Measurements from ENCODE around the gene NUP42. TPM values are rescaled to one million over a fixed set of nuclear protein-coding genes. Genes with fewer than 3 reads are reported as not detected.

Gene NUP42
- total RNA-seq, 2 donors from 2014 or later = 20.7 to 20.8 TPM

DNA sequence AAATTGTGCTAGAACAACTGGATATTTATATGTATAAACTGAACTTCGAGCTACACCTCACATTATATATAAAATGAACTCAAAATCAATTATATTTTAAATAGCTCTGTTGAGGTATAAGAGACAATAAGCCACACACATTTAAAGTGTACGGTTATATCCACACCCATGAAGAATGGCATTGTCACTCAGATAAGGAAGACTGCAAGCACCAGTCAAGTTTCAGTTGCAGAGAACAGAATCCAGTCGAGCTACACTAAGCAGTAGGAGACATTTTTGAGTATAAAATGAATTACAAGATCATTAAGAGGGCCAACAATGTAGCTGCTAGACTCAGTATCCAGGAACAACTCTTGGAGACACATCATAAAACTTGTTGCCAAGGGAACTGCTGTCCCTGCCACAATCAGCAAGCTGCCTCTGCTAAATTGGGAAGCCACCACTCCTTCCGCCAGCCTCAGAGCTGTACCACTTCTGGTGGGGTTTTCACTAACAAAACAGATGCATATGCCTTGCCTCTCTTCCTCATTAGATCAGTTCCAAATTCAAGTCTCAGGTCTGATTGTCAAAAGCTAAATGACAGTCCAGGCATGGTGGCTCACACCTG lies 45.1 kb downstream of the NUP42 start:
- intact Hi-C loops (cut with DNase I) = no loop called here
- DNase-seq (ENCODE audit: low spot score) = no peak

DNA sequence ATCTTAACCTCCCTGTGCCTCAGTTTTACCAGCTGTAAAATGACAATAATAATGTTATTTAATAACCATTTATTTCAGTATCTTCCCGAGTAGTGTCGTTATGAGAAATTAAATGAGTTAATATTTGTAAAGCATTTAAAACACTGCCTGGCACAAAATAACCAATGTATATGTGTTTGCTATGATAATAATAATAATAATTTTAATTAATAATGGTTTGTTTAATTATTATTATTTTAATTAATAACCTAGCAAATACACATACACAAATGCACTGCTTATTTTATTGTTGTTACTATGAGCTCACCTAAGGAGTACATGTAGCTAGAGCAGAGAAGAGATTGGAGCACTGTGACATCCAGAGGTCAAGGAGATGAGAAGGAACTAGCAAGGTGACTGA lies 46.6 kb downstream of the NUP42 start:
- no peak for DNase-seq (ENCODE audit: low spot score)
- intact Hi-C loops (cut with DNase I) = no loop called here

DNA sequence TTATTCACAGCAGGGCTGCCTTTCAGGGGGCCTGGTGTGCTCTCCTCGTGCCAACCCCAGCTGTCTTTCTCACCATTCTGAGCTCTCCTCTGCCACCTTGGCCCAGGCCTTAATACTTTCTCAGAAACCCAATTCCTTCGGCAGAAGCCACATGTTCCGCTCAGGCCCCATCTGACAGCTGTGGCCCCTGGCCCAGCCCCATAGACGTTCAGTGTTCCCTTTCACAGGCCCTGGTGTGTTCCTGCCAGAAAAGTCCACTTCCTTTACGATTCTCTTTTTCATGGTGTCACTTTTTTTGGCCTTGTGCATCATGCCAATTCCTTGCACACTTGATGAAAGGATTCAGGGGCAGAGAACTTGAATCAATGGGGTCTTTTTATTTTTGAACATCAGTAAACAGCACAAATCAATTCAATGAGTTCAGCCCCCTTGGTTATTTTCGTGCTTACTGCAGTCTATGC lies 48.8 kb downstream of the NUP42 start:
- DNase-seq (ENCODE audit: low spot score) = no peak
- intact Hi-C loops (cut with DNase I) = no loop called here

DNA sequence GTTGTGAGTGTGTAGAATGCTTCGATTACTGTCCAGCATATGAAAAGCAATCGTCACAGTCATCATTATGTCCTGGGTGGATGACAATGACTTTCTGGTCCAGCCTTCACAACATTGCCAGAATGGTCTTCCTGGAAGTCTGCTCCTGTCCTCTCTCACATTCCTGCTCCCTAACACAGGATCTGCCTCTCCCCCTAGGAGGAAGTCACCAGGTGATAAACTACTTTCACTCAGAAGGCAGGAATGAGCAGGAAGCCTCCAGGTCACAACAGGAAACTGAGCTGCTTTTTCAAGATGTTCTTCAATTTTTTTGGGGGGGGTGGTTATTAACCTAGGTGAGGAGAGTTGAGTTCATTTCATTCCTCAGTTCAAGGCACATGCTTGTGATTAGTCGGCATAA lies 51.1 kb downstream of the NUP42 start:
- no peak for DNase-seq (ENCODE audit: low spot score)
- intact Hi-C loops (cut with DNase I) = no loop called here

DNA sequence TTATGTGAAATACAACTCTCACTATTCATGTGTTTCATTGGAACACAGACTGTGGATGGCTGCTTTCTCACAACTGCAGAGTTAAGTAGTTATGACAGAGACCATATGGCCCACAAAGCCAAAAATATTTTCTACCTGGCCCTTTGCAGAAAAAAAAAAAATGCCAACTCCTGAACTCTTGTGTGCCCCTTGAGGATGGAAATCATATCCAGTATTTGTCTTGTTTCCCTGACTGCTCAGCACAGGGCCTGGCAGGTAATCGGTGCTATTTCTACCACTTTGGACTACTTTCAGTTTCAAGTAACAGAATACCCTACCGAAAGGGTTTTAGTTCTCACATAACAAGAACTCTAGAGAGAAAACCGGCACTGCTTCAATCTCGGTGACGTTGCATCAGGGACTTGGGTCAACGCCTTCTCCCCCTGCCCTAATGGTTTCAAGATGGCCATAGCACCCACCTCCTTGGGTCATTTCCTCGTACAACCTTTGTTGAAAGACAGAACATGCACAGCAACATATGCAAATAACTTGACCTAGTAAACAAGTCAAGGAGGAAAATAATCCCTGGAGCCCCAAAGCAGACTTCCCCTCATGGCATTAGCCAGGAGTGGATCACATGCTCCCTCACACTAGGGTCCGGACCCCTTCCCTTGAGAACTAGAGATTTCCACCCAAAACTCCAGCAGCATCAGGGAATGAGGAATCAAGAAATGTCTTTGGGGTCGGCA lies 52.9 kb downstream of the NUP42 start:
- DNase-seq (ENCODE audit: low spot score) = no peak
- intact Hi-C loops (cut with DNase I) = no loop called here

DNA sequence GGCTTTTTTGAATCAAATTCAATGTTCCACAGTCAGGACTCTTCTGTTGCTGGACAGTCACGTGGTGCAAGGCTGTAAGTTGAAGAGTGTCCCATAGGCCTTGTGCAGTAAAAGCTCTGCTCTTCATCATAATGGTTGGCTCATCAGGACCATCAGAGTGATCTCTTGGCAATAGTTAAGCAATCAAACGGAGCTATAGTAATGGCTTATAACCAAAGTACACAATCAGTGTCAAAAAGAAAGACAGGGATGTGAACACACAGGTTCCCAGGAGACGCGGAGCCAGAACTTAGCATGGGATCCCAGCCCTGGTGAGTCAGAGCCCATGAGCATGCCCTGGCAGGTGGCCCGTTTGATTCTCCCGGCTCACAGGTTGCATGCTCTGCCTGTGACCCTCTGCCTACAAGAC lies 54.0 kb downstream of the NUP42 start:
- DNase-seq (ENCODE audit: low spot score) = no peak
- intact Hi-C loops (cut with DNase I) = no loop called here

DNA sequence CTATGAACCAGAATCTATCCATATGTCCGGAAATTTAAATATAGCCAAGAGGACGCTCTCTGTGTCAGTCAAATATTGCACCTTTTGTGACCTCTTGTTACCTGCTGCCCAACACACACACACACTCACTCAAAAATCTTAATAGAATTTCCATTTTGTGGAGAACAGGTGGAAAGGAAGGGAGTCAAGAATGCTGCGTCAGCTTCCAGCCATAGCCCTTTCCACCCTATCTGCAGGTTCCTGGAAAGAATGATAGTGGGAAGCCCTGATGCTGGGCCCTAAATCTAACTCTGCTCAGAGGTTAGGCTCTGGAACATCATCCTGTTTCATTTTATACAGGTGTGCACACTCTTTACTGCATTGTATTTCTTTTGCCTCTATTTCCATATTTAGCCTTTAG lies 55.2 kb downstream of the NUP42 start:
- intact Hi-C loops (cut with DNase I) = no loop called here
- no peak for DNase-seq (ENCODE audit: low spot score)

DNA sequence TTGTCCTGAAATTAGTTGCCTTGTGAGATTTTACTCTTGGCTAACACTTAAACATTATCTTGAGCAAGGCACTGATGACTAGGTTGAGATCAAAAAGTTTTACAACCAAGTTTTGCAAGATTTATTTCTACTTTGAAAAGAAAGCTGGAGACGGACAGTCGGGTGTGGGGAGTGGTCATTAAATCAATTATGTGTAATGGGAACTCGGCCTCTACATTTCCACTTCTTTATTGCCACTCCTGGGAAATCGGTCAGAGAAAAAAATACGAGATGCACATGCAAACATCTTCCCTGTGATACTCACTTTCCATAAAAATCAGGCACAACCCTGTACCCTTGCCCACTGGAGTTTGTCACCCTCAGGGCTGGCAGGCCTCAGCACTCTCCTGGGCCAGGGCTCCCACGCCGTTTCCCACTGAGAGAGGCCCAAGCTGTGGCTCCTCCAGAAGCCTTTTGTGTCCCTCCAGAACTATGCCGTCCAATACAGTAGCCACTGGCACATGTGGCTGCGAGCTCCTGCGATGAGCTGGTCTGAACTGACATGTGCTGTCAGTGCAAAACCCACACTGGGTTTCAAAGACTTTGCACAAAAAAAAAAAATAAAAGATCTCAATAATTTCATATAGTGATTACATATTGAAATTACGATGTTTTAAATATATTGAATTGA lies 57.3 kb downstream of the NUP42 start:
- DNase-seq (ENCODE audit: low spot score) = no peak

DNA sequence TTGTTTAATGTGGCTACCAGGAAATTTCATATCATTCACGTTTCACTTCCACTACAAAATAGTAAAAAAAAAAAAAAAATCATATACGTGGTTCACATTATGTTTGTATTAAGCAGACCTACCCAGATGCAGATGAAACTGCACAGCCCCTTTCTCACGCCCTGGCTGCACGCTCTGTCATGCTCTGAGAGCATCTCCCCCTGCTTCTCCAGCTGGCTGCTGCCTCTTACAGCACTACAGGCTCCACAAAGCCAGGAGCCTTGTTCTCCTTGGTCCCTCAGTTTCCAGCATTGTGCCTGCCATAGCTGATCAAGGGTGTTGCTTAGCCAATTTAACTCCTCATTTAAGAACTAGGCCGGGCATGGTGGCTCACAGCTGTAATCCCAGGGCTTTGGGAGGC lies 57.9 kb downstream of the NUP42 start:
- intact Hi-C loops (cut with DNase I) = loop anchor here in 1 of 2 donors (5.0 kb wide), 1 partner anchor 1742 kb away; no protein-coding TSS in a partner anchor
- no peak for DNase-seq (ENCODE audit: low spot score)

More for the DNA sequence above, 57.3 kb downstream of the NUP42 start:
- intact Hi-C loops (cut with DNase I) = no loop called here

DNA sequence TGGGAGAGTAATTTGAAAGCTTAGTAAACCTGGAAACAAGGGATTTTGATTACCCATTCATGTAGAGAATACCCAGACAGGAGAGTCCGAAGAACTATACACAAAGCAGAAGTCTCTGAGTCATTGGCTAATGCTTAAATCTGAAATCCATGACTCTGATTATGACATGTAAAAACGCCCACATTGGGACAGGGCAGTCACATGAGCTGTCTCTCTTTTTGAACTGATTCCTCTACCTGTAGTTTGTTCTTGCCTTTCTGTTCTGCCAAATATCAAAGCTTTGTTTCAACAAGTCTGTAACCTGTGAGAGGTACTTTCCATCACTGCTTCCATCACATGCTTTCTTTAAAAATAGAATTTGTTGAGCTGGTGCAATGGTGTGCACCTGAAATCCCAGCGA lies 60.5 kb downstream of the NUP42 start:
- DNase-seq (ENCODE audit: low spot score) = no peak
- intact Hi-C loops (cut with DNase I) = loop anchor here in 1 of 2 donors (5.0 kb wide), 1 partner anchor 1745 kb away; no protein-coding TSS in a partner anchor

DNA sequence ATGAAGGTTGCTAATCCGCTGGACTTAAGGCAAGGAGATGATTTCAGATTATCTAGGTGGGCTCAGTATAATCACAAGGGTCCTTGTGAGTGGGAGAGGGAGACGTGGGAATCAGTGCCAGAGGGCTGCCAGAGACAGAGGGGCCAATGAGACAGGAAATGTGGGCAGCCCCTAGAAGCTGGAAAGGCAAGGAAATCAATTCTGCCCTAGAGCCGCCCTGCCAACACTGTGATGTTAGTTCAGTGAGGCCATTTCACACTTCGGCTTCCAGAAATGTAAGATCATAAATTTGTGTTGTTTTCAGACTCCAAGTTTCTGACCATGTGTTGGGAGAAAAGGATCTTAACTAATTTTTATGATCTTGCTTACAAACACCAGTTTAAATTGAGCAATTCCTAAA lies 61.1 kb downstream of the NUP42 start:
- DNase-seq (ENCODE audit: low spot score) = no peak
- intact Hi-C loops (cut with DNase I) = loop anchor here in 1 of 2 donors (5.0 kb wide), 1 partner anchor 1746 kb away; no protein-coding TSS in a partner anchor

DNA sequence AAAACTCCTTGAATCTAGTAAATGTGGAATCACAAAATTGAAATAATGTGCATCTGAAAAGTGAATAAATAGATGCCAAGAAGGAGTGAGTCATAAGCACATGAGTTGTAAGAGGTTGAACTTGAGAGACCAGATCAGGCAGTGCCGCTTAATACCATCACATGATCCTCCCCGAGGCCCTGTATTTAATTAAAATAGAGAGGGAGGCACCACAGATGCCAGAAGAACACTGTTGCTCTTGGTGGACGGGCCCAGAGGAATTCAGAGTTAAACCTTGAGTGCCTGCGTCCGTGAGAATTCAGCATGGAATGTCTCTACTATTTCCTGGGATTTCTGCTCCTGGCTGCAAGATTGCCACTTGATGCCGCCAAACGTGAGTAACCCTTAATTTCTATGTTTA lies 64.7 kb downstream of the NUP42 start, which contains the start of gene GPNMB:
Gene GPNMB (plus strand): TSS at position 221 of the 400 bp plus-strand sequence. CDS start 83 bp downstream, at position 304.
- intact Hi-C loops (cut with DNase I) = no loop called here
- no peak for DNase-seq (ENCODE audit: low spot score)

DNA sequence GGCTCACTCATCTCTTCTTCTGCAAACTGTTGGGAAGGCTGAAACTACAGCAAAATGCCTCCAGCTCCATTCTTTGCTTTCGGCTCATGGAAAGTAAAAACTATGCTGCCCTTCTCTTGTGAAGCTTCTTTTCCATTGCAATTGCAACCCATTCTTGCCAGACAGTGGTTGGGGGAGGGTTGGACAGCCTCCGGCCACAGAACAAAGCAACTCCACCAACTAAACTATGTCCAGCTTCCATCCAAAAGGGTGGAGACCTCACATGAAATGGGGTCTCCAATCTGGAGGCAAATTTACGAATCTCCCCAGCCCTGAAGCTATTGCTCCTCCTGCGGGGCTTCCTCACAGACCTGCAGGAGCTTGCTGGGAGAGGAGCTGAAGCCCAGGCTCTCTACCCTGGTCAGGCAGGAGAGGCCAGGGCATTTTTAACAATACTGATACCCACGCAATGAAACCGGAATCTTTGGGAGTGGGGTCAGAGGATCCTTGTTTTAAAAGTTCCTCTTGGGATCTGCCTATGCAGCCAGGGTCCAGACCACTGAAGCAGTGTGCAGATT lies 65.3 kb downstream of the NUP42 start:
- intact Hi-C loops (cut with DNase I) = no loop called here
- DNase-seq (ENCODE audit: low spot score) = no peak

DNA sequence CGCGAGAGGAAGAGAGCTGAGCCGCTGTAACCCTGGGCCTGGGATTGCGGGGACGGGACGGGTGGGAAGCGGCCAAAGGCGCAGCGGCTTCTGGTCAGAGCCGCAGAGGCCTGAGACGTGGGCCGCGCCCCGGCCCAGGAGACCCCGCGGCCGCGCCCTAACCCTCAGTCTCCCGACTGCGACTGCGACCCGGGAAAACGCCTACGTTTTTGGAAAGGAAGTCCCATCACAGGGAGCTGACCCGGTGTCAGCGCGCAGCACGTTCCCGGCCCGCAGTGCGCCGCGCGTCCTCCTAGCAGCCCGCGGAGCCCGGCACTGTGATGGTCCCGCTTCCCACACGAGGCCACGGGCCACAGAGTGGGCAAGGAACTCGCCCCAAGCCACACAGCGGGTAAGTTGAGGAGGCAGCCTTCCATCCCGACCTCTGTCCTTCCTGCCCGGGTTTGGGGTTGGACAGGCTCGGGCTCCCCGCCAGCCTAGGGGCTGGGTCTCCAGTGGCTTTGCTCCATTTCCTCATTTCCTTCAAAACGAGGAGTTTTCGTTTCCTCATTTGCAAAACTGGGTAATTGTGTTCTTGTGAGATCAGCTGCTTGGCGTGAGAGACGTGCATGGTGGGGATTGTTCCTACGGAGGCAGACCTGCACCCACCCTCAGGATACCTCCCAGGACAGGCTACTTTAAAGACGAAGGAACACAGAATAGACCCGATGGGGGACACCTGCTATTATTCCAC lies 65.9 kb downstream of the NUP42 start:
- DNase-seq (ENCODE audit: low spot score) = peak; percentile 87
- intact Hi-C loops (cut with DNase I) = no loop called here

DNA sequence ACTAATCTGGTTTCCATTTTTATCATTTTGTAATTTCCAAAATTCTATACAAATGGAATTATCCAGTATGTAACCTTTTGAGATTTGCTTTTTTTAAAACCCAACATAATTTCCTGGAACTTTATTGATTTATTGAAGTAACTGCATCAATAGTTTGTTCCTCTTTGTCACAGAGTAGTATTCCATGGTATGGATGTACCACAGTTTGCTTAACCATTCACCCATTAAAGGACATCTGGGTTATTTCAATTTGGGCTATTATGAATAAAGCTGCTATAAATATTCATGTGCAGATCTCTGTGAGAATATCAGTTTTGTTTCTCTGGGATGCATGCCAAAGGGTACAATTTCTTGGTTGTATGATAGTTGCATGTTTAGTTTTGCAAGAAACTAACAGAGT lies 67.6 kb downstream of the NUP42 start:
- intact Hi-C loops (cut with DNase I) = no loop called here
- no peak for DNase-seq (ENCODE audit: low spot score)

All from posterior vena cava (tissue), 2 donors.